ENCODE data around the gene SEMA4C. TPM values are rescaled to one million over a fixed set of nuclear protein-coding genes. Genes with fewer than 3 reads are reported as not detected.

SEMA4C gene
- total and polyA plus RNA-seq, 9 of the 15 experiments (the other 6 are each of a cell fraction or from before 2014, with no cell fraction given): 0.32 to 59.7 (median 23.9) TPM

DNA sequence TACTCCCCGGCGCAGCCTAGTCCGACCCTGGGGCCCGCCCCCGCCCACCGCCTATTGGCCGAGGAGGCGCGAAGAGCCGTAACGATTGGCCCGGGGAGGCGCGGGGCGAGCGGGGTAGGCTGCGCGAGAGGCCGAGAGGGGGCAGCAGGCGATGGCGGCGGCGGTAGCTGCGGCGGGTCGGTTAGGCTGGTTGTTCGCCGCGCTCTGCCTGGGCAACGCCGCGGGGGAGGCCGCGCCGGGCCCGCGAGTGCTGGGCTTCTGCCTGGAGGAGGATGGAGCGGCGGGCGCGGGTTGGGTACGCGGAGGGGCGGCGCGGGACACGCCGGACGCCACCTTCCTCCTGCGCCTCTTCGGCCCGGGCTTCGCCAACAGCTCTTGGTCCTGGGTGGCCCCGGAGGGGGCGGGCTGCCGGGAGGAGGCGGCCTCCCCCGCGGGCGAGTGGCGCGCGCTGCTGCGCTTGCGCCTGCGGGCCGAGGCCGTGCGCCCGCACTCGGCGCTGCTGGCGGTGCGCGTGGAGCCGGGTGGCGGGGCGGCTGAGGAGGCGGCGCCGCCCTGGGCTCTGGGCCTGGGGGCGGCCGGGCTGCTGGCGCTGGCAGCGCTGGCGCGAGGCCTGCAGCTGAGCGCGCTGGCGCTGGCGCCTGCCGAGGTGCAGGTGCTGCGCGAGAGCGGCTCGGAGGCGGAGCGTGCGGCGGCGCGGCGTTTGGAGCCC lies 53.6 kb downstream of the SEMA4C start, which contains the start of gene CNNM3 (continued):
- TF ChIP-seq GTF2F1 (IDR thresholded peaks at IDR 0.05; ENCODE audit: low read depth, low read length) (no peak), TOE1 (IDR thresholded peaks at IDR 0.05; ENCODE audit: borderline replicate concordance) (no peak; the same call in 1 of the 2 replicates), TOE1 (CRISPR knock-in tag; IDR thresholded peaks at IDR 0.05; ENCODE audit: borderline replicate concordance, low read depth) (no peak), RUNX1 (IDR thresholded peaks at IDR 0.05; ENCODE audit: low read depth) (no peak), HLTF (IDR thresholded peaks at IDR 0.05) (no peak), PRPF4 (IDR thresholded peaks at IDR 0.05; ENCODE audit: insufficient read depth, low read depth, low read length, poor library complexity, severe bottlenecking) (no peak), SMC3 (conservative IDR thresholded peaks at IDR 0.05; ENCODE audit: insufficient read depth, low read depth, low read length) (0 out of 2 replicates have a peak, but pooled peaks have one; percentile 17), U2AF2 (optimal IDR thresholded peaks at IDR 0.05; ENCODE audit: low read depth, low read length) (no peak), GABPB2 (CRISPR knock-in tag; conservative IDR thresholded peaks at IDR 0.05) (no peak), HMG20A (CRISPR knock-in tag; conservative IDR thresholded peaks at IDR 0.05) (no peak), ZC3H11A (IDR thresholded peaks at IDR 0.05; ENCODE audit: low read depth, low read length) (no peak), DPF2 (IDR thresholded peaks at IDR 0.05) (no peak), CHD2 (IDR thresholded peaks at IDR 0.05; ENCODE audit: low read depth, low read length) (peak; percentile 68), ZNF584 (CRISPR knock-in tag; IDR thresholded peaks at IDR 0.05; ENCODE audit: low read depth) (no peak), DIDO1 (tag; IDR thresholded peaks at IDR 0.05; ENCODE audit: low read depth) (no peak), TEAD2 (tag; IDR thresholded peaks at IDR 0.05) (no peak), FOXJ3 (CRISPR knock-in tag; IDR thresholded peaks at IDR 0.05) (no peak), MTA2 (IDR thresholded peaks at IDR 0.05; ENCODE audit: low read depth) (no peak; the same call in 1 of the 2 replicates), MYNN (IDR thresholded peaks at IDR 0.05) (no peak), MYNN (CRISPR knock-in tag; IDR thresholded peaks at IDR 0.05) (no peak), CHD4 (IDR thresholded peaks at IDR 0.05; ENCODE audit: insufficient read depth, insufficient replicate concordance, low read depth, low read length, poor library complexity, severe bottlenecking) (no peak), GATAD2A (IDR thresholded peaks at IDR 0.05) (no peak)
- TF ChIP-seq, protein P1, sequence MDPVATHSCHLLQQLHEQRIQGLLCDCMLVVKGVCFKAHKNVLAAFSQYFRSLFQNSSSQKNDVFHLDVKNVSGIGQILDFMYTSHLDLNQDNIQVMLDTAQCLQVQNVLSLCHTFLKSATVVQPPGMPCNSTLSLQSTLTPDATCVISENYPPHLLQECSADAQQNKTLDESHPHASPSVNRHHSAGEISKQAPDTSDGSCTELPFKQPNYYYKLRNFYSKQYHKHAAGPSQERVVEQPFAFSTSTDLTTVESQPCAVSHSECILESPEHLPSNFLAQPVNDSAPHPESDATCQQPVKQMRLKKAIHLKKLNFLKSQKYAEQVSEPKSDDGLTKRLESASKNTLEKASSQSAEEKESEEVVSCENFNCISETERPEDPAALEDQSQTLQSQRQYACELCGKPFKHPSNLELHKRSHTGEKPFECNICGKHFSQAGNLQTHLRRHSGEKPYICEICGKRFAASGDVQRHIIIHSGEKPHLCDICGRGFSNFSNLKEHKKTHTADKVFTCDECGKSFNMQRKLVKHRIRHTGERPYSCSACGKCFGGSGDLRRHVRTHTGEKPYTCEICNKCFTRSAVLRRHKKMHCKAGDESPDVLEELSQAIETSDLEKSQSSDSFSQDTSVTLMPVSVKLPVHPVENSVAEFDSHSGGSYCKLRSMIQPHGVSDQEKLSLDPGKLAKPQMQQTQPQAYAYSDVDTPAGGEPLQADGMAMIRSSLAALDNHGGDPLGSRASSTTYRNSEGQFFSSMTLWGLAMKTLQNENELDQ (CRISPR knock-in tag; IDR thresholded peaks at IDR 0.05; ENCODE audit: borderline replicate concordance): no peak
- TF ChIP-seq, protein P2, sequence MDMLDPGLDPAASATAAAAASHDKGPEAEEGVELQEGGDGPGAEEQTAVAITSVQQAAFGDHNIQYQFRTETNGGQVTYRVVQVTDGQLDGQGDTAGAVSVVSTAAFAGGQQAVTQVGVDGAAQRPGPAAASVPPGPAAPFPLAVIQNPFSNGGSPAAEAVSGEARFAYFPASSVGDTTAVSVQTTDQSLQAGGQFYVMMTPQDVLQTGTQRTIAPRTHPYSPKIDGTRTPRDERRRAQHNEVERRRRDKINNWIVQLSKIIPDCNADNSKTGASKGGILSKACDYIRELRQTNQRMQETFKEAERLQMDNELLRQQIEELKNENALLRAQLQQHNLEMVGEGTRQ (CRISPR knock-in tag; IDR thresholded peaks at IDR 0.05): no peak
- TF ChIP-seq, protein P3, sequence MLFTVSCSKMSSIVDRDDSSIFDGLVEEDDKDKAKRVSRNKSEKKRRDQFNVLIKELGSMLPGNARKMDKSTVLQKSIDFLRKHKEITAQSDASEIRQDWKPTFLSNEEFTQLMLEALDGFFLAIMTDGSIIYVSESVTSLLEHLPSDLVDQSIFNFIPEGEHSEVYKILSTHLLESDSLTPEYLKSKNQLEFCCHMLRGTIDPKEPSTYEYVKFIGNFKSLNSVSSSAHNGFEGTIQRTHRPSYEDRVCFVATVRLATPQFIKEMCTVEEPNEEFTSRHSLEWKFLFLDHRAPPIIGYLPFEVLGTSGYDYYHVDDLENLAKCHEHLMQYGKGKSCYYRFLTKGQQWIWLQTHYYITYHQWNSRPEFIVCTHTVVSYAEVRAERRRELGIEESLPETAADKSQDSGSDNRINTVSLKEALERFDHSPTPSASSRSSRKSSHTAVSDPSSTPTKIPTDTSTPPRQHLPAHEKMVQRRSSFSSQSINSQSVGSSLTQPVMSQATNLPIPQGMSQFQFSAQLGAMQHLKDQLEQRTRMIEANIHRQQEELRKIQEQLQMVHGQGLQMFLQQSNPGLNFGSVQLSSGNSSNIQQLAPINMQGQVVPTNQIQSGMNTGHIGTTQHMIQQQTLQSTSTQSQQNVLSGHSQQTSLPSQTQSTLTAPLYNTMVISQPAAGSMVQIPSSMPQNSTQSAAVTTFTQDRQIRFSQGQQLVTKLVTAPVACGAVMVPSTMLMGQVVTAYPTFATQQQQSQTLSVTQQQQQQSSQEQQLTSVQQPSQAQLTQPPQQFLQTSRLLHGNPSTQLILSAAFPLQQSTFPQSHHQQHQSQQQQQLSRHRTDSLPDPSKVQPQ (CRISPR knock-in tag; IDR thresholded peaks at IDR 0.05; ENCODE audit: borderline replicate concordance): no peak
